Endothelial cell of umbilical vein (primary cell): ENCODE data around the gene TSHZ3. TPM values are rescaled to one million over a fixed set of nuclear protein-coding genes. Genes with fewer than 3 reads are reported as not detected.

Source experiments
- BruUV-seq: library from RNA; stranded (reverse); fragments of 400-500 nt; replicated peaks from 2 replicates; lab custom pipeline; 2021; lab: Mats Ljungman, UMichigan
- CTCF ChIA-PET: fragments of 300-600, 350-600 bp; sonication (Branson Sonifier 250); formaldehyde crosslinking; loops from one replicate; lab custom pipeline; 2021; ENCODE audit warnings: antibody characterized with exemption, inconsistent platforms; lab: Charles Lee
- POLR2A ChIA-PET: fragments of 300-600, 350-600 bp; sonication (Branson Sonifier 250); formaldehyde crosslinking; loops from one replicate; lab custom pipeline; 2021; ENCODE audit warnings: antibody characterized with exemption, inconsistent platforms; lab: Charles Lee
- DNase-seq: peaks from one replicate; pipeline ENCODE4 v3.0.0-alpha.2; 2011; ENCODE audit warnings: low read depth, low spot score
- FAIRE-seq: peaks from 2 replicates; lab custom pipeline; 2011; peaks lifted over from hg19 to GRCh38; lab: Jason Lieb, UNC
- H2AFZ ChIP-seq: 2 replicates; pipeline ENCODE4 v1.6.0; 2012; ENCODE audit warnings: low read depth, low read length, control low read depth, inconsistent platforms
- H3K27ac ChIP-seq: 2 replicates; pipeline ENCODE4 v1.5.1; 2011; ENCODE audit warnings: low read depth, mild to moderate bottlenecking, control low read depth, low read length, moderate library complexity; ENCODE audit not compliant: insufficient read depth
- H3K27me3 ChIP-seq, 2 experiments: 2 replicates each; pipeline versions ENCODE4 v1.6.0 to v1.6.1; 2011; ENCODE audit warnings: low read length in 2 of 2, mixed read lengths in 1 of 2; ENCODE audit not compliant: control insufficient read depth in 2 of 2, insufficient read depth in 2 of 2
- H3K36me3 ChIP-seq, 2 experiments: 2 replicates in 1 of 2; 3 replicates in 1 of 2; pipeline ENCODE4 v1.5.1; 2011; ENCODE audit warnings: low read length in 2 of 2, mild to moderate bottlenecking in 1 of 2, moderate library complexity in 1 of 2; ENCODE audit not compliant: control insufficient read depth in 2 of 2, insufficient read depth in 2 of 2; ENCODE audit errors: extremely low read depth in 1 of 2
- H3K4me1 ChIP-seq: 3 replicates; pipeline ENCODE4 v1.5.1; 2011; ENCODE audit warnings: mild to moderate bottlenecking, low read length; ENCODE audit not compliant: control insufficient read depth, insufficient read depth; ENCODE audit errors: extremely low read depth
- H3K4me2 ChIP-seq: 2 replicates; pipeline ENCODE4 v1.6.1; 2011; ENCODE audit warnings: low read length, control low read depth, mixed read lengths; ENCODE audit not compliant: insufficient read depth
- H3K4me3 ChIP-seq, 3 experiments: fragments of 200-600 bp in 1 of 3; sonication (generic), shearing (Covaris generic) in 1 of 3; replicated peaks in 1 of 3; 2 replicates each; pipeline ENCODE4 v1.5.1; 2011 to 2016; ENCODE audit warnings: control low read depth in 3 of 3, low read length in 3 of 3, mild to moderate bottlenecking in 2 of 3, inconsistent platforms in 1 of 3, low read depth in 1 of 3, moderate library complexity in 1 of 3; ENCODE audit not compliant: insufficient read depth in 1 of 3
- H3K79me2 ChIP-seq: 2 replicates; pipeline ENCODE4 v1.6.0; 2012; ENCODE audit warnings: low read length, inconsistent platforms; ENCODE audit not compliant: control insufficient read depth, insufficient read depth
- H3K9ac ChIP-seq: replicated peaks from 2 replicates; pipeline ENCODE3; 2011; ENCODE audit warnings: low read length, control low read depth; ENCODE audit not compliant: insufficient read depth; ENCODE audit errors: extremely low read depth
- H3K9me1 ChIP-seq: replicated peaks from 3 replicates; pipeline ENCODE4 v1.6.0; 2011; ENCODE audit warnings: mild to moderate bottlenecking, low read length; ENCODE audit not compliant: control insufficient read depth, insufficient read depth; ENCODE audit errors: extremely low read depth
- H3K9me3 ChIP-seq: replicated peaks from 2 replicates; pipeline ENCODE4 v1.5.1; 2012; ENCODE audit warnings: low read length, inconsistent platforms; ENCODE audit not compliant: control insufficient read depth, insufficient read depth
- H4K20me1 ChIP-seq: replicated peaks from 2 replicates; pipeline ENCODE3; 2011; ENCODE audit warnings: mild to moderate bottlenecking, low read length; ENCODE audit not compliant: control insufficient read depth, insufficient read depth; ENCODE audit errors: extremely low read depth
- CTCF ChIP-seq, 2 donors: IDR thresholded peaks; 1 replicate in 1 of 2; 2 replicates in 1 of 2; pipeline ENCODE4 v1.5.1; 2011; ENCODE audit warnings: low read length in 2 of 2, mild to moderate bottlenecking in 2 of 2, moderate library complexity in 2 of 2, control low read depth in 1 of 2, inconsistent platforms in 1 of 2, low read depth in 1 of 2; ENCODE audit not compliant: insufficient read depth in 1 of 2; ENCODE audit errors: extremely low read depth in 1 of 2
- EZH2 ChIP-seq: IDR thresholded peaks from 2 replicates; pipeline ENCODE4 v1.6.1; 2012; ENCODE audit warnings: borderline replicate concordance, low read depth, mild to moderate bottlenecking, moderate library complexity, low read length, inconsistent platforms; ENCODE audit not compliant: severe bottlenecking
- FOS ChIP-seq: IDR thresholded peaks from 2 replicates; pipeline ENCODE4 v1.6.1; 2011; ENCODE audit warnings: mild to moderate bottlenecking, low read length, moderate library complexity, borderline replicate concordance; ENCODE audit not compliant: insufficient read depth
- GATA2 ChIP-seq: IDR thresholded peaks from 2 replicates; pipeline ENCODE4 v1.7.0; 2011; ENCODE audit warnings: low read depth, mild to moderate bottlenecking, moderate library complexity, mixed read lengths, low read length; ENCODE audit not compliant: insufficient read length, insufficient read depth
- POLR2AphosphoS5 ChIP-seq: IDR thresholded peaks from 2 replicates; pipeline ENCODE4 v1.6.1; 2012; ENCODE audit warnings: low read depth, mild to moderate bottlenecking, control low read depth, low read length, moderate library complexity; ENCODE audit not compliant: insufficient read depth
- dilution Hi-C: fragments of 300-500 bp; cut with MboI; formaldehyde crosslinking; loops from one replicate; pipeline ENCODE4 v1.15.0; 2019; ENCODE audit warnings: low sequenced_read_pairs; ENCODE audit not compliant: extremely low pct_ligation_motif_present
- intact Hi-C: fragments of 100-400 bp; cut with micrococcal nuclease; formaldehyde crosslinking; loops from one replicate; pipeline ENCODE4 v1.10.0; 2022
- polyA plus RNA-seq, 4 experiments: library from polyadenylated mRNA; depleted of rRNA in 3 of 4; stranded (reverse) in 3 of 4; unstranded in 1 of 4; fragments of >200 nt; gene quantifications; 2 replicates each; pipeline versions ENCODE4 v1.2.1 to v1.2.3, GENCODE V29; 2011 to 2012; ENCODE audit warnings: missing spikeins in 1 of 4
- total RNA-seq: library from RNA; stranded (reverse); gene quantifications from 2 replicates; pipeline ENCODE4 v1.2.3, GENCODE V29; 2021

TSHZ3 gene
- total and polyA plus RNA-seq, 2 donors (not counting 3 experiments of a cell fraction or from before 2014, with no cell fraction given): 1.2 to 6.2 TPM

- H3K9me1 ChIP-seq: no peaks in the 10 kb centered on the region
- no peaks in the 10 kb centered on the region for H3K27me3 ChIP-seq
- dilution Hi-C loops (no loop called here), intact Hi-C loops (no loop called here)
- no peaks in the 10 kb centered on the region for H3K79me2 ChIP-seq
- H2AFZ ChIP-seq: no peak overlapping the region
- H3K4me1 ChIP-seq: no peaks in the 10 kb centered on the region
- H3K4me2 ChIP-seq: no peak overlapping the region
- H4K20me1 ChIP-seq: no peaks in the 10 kb centered on the region
- TF ChIP-seq POLR2AphosphoS5 (no peak), EZH2 (no peak), GATA2 (no peak), CTCF (IDR thresholded peaks at IDR 0.05; ENCODE audit: extremely low read depth in 1 of 2, insufficient read depth in 1 of 2, low read depth in 1 of 2, low read length in 2 of 2) (no peak), FOS (no peak)
- no peak overlapping the region for H3K9ac ChIP-seq
- no TSS peak for BruUV-seq
- DNase-seq: no peak
- H3K9me3 ChIP-seq: peaks cover 2% of the 10 kb centered on the region
- ChIA-PET POLR2A (no interaction called here), CTCF (no interaction called here)
- H3K4me3 ChIP-seq: no peak overlapping the region
- no peaks in the 10 kb centered on the region for H3K36me3 ChIP-seq
- H3K27ac ChIP-seq: no peak overlapping the region
- FAIRE-seq: no peak
These were observed 88.9 kb downstream of the TSHZ3 start for GRCh38 chr19:31260171-31260933.
